HCT116 (cell line): ENCODE measurements around the gene C4orf50. TPM values are rescaled to one million over a fixed set of nuclear protein-coding genes. Genes with fewer than 3 reads are reported as not detected.

Source experiments
- ATAC-seq: fragments of 200-7000 bp; cut with Tn5 transposase; 2 replicates; pipeline ENCODE4 v1.9.1; 2020; ENCODE audit warnings: mild to moderate bottlenecking, moderate library complexity
- BruUV-seq: library from RNA; stranded (reverse); fragments of 400-500 nt; replicated peaks from 2 replicates; lab custom pipeline; 2021; lab: Mats Ljungman, UMichigan
- CTCF ChIA-PET: fragments of 300-600 bp; sonication (Branson Sonifier 250); formaldehyde crosslinking; loops from one replicate; lab custom pipeline; 2021; ENCODE audit warnings: antibody characterized with exemption; lab: Charles Lee
- POLR2A ChIA-PET: fragments of 300-600, 350-600 bp; sonication (Branson Sonifier 250); formaldehyde crosslinking; loops from one replicate; lab custom pipeline; 2021; ENCODE audit warnings: antibody characterized with exemption; lab: Charles Lee
- RAD21 ChIA-PET, 2 experiments: fragments of 300-600 bp; sonication (Branson Sonifier 250); formaldehyde crosslinking; loops; one replicate each; lab custom pipeline; 2023; ENCODE audit warnings: low total read pairs in 2 of 2; ENCODE audit not compliant: uncharacterized antibody in 2 of 2, unreplicated experiment in 2 of 2, low non-redundant PET in 1 of 2; lab: Charles Lee
- DNase-seq: peaks from one replicate; pipeline ENCODE4 v3.0.0-alpha.2; 2010; ENCODE audit warnings: low read depth, low spot score
- H2AFZ ChIP-seq: fragments of 200-600 bp; shearing (Covaris generic), sonication (generic); 2 replicates; pipeline ENCODE4 v1.6.1; 2017; ENCODE audit warnings: low read depth, mixed run types, mixed read lengths, antibody characterized with exemption, low read length; ENCODE audit not compliant: poor library complexity, severe bottlenecking
- H3K27ac ChIP-seq: 2 replicates; pipeline ENCODE4 v1.5.1; 2012; ENCODE audit warnings: low read depth, low read length
- H3K27me3 ChIP-seq: fragments of 200-600 bp; sonication (generic); 2 replicates; pipeline ENCODE4 v1.6.1; 2016; ENCODE audit warnings: mixed run types, low read length, mixed read lengths; ENCODE audit not compliant: insufficient read depth
- H3K36me3 ChIP-seq, 2 experiments: fragments of 200-500 bp in 1 of 2; fragments of 200-600 bp in 1 of 2; sonication (Bioruptor generic) in 1 of 2; sonication (generic) in 1 of 2; 2 replicates each; pipeline versions ENCODE4 v1.5.1 to v1.6.1; 2014 to 2016; ENCODE audit warnings: low read length in 2 of 2, inconsistent platforms in 1 of 2, mixed read lengths in 1 of 2, mixed run types in 1 of 2; ENCODE audit not compliant: insufficient read depth in 2 of 2, control insufficient read depth in 1 of 2
- H3K4me1 ChIP-seq, 2 experiments: fragments of 200-600 bp in 1 of 2; sonication (generic) in 1 of 2; 2 replicates each; pipeline versions ENCODE4 v1.5.1 to v1.6.1; 2012 to 2017; ENCODE audit warnings: low read length in 2 of 2, inconsistent platforms in 1 of 2, mild to moderate bottlenecking in 1 of 2, mixed read lengths in 1 of 2, mixed run types in 1 of 2, moderate library complexity in 1 of 2; ENCODE audit not compliant: insufficient read depth in 2 of 2, control insufficient read depth in 1 of 2
- H3K4me2 ChIP-seq: fragments of 200-600 bp; sonication (generic); 2 replicates; pipeline ENCODE4 v1.6.1; 2017; ENCODE audit warnings: mixed run types, low read length, mixed read lengths
- H3K4me3 ChIP-seq, 2 experiments: fragments of 200-600 bp in 1 of 2; sonication (generic) in 1 of 2; replicated peaks in 1 of 2; 2 replicates each; pipeline ENCODE4 v1.5.1; 2011 to 2016; ENCODE audit warnings: low read length in 2 of 2, control low read depth in 1 of 2, low read depth in 1 of 2, mild to moderate bottlenecking in 1 of 2, mixed read lengths in 1 of 2, mixed run types in 1 of 2
- H3K79me2 ChIP-seq: fragments of 200-600 bp; sonication (generic); 2 replicates; pipeline ENCODE4 v1.6.1; 2017; ENCODE audit warnings: mild to moderate bottlenecking, mixed run types, low read length, moderate library complexity, mixed read lengths; ENCODE audit not compliant: insufficient read depth
- H3K9ac ChIP-seq: fragments of 200-600 bp; sonication (generic); 2 replicates; pipeline ENCODE4 v1.6.1; 2016; ENCODE audit warnings: low read length, mixed read lengths
- H3K9me2 ChIP-seq: fragments of 200-600 bp; sonication (generic), shearing (Covaris generic); 2 replicates; pipeline ENCODE4 v1.6.1; 2017; ENCODE audit warnings: mixed run types, mild to moderate bottlenecking, moderate library complexity; ENCODE audit not compliant: insufficient read depth
- H3K9me3 ChIP-seq, 2 experiments: fragments of 200-500 bp in 1 of 2; fragments of 200-600 bp in 1 of 2; sonication (Bioruptor generic) in 1 of 2; sonication (generic) in 1 of 2; 2 replicates each; pipeline ENCODE4 v1.6.1; 2014 to 2017; ENCODE audit warnings: low read length in 2 of 2, mixed read lengths in 2 of 2, inconsistent platforms in 1 of 2, low read depth in 1 of 2, mild to moderate bottlenecking in 1 of 2, mixed run types in 1 of 2, moderate library complexity in 1 of 2; ENCODE audit not compliant: control insufficient read depth in 1 of 2, insufficient read depth in 1 of 2
- H4K20me1 ChIP-seq: fragments of 200-600 bp; sonication (generic), shearing (Covaris generic); 2 replicates; pipeline ENCODE4 v1.6.1; 2017; ENCODE audit warnings: mixed run types, mild to moderate bottlenecking, moderate library complexity; ENCODE audit not compliant: insufficient read depth
- CBX3 ChIP-seq: IDR thresholded peaks from 2 replicates; pipeline ENCODE4 v1.6.1; 2012; ENCODE audit warnings: low read depth
- CEBPB ChIP-seq: IDR thresholded peaks from 2 replicates; pipeline ENCODE4 v1.6.1; 2012; ENCODE audit warnings: low read depth
- EZH2 ChIP-seq: fragments of 200-600 bp; sonication (generic); IDR thresholded peaks from 2 replicates; pipeline ENCODE4 v1.6.1; 2017; ENCODE audit warnings: antibody characterized with exemption, mixed run types
- FOSL1 ChIP-seq: IDR thresholded peaks from 2 replicates; pipeline ENCODE4 v1.6.1; 2012; ENCODE audit warnings: low read depth
- JUND ChIP-seq: IDR thresholded peaks from 2 replicates; pipeline ENCODE4 v1.6.1; 2012
- MAX ChIP-seq: IDR thresholded peaks from 2 replicates; pipeline ENCODE4 v1.6.1; 2012
- POLR2A ChIP-seq: IDR thresholded peaks from 2 replicates; pipeline ENCODE4 v1.7.0; 2011; ENCODE audit warnings: borderline replicate concordance; ENCODE audit not compliant: insufficient read depth, insufficient read length; ENCODE audit errors: extremely low read depth
- POLR2AphosphoS5 ChIP-seq: IDR thresholded peaks from 2 replicates; pipeline ENCODE4 v1.6.1; 2011; ENCODE audit warnings: mild to moderate bottlenecking, low read depth, low read length, moderate library complexity
- SRF ChIP-seq: IDR thresholded peaks from 2 replicates; pipeline ENCODE4 v1.6.1; 2012; ENCODE audit warnings: low read depth
- TCF7L2 ChIP-seq: IDR thresholded peaks from 2 replicates; pipeline ENCODE4 v1.7.0; 2011; ENCODE audit warnings: borderline replicate concordance, inconsistent platforms; ENCODE audit not compliant: insufficient read depth, insufficient read length; ENCODE audit errors: extremely low read depth
- YY1 ChIP-seq: IDR thresholded peaks from 2 replicates; pipeline ENCODE4 v1.6.1; 2011; ENCODE audit warnings: low read length, low read depth, moderate library complexity, mild to moderate bottlenecking; ENCODE audit not compliant: insufficient replicate concordance; ENCODE audit errors: extremely low read depth
- ZFX ChIP-seq: fragments of 450-650 bp; IDR thresholded peaks from 2 replicates; pipeline ENCODE4 v1.6.1; 2017
- intact Hi-C: fragments of 100-400 bp; cut with micrococcal nuclease; formaldehyde crosslinking; loops from 2 replicates; pipeline ENCODE4 v1.10.0; 2022
- total RNA-seq: library from RNA; stranded (reverse); gene quantifications from one replicate; pipeline ENCODE4 v1.2.1, GENCODE V29; 2021; ENCODE audit not compliant: unreplicated experiment
- TF ChIP-seq, protein P1 (sequence below): IDR thresholded peaks from 2 replicates; pipeline ENCODE4 v1.6.1; 2012; ENCODE audit warnings: low read depth

C4orf50 gene
- total RNA-seq, 1 experiment from 2014 or later = not detected

DNA sequence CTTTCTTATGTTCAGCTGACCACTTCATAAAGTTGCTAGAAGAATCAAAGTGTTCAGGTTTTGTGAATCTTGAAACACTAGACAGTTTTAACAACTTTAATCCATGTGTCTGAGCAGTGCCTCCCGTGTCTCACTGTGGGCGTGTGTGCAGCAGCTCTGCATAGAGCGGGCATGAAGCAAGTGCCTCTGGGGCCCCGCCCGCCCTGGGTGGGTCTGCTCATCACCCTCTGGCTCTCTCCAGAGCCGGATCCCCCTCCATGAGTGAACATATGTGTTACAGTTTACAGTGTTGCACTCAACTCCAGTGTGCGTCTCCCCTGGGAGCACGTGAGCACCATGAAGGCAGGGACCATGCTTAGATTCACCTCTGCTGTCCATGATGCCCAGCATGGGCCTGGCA is 87.8 kb downstream of the C4orf50 start:
- no peaks in the 10 kb centered on the region for H3K36me3 ChIP-seq
- peaks cover 77% of the 10 kb centered on the region for H3K27me3 ChIP-seq
- no peak for DNase-seq
- intact Hi-C loops = no loop called here
- H4K20me1 ChIP-seq = no peaks in the 10 kb centered on the region
- no peak overlapping the region for H2AFZ ChIP-seq
- ChIA-PET CTCF (no interaction called here), POLR2A (no interaction called here), RAD21 (no interaction called here)
- no peak overlapping the region for H3K4me2 ChIP-seq
- no TSS peak for BruUV-seq
- no peak overlapping the region for H3K4me3 ChIP-seq
- H3K79me2 ChIP-seq = no peaks in the 10 kb centered on the region
- no peak overlapping the region for H3K9ac ChIP-seq
- H3K9me2 ChIP-seq = no peaks in the 10 kb centered on the region
- peaks cover 0 to 3% of the 10 kb centered on the region in 2 experiments; a peak in 1 of 4 replicates for H3K4me1 ChIP-seq
- TF ChIP-seq CEBPB (no peak), YY1 (no peak), FOSL1 (no peak), TCF7L2 (no peak), POLR2A (no peak), JUND (no peak), POLR2AphosphoS5 (no peak), SRF (no peak), MAX (no peak), CBX3 (no peak), EZH2 (no peak), ZFX (no peak)
- TF ChIP-seq, protein P1, sequence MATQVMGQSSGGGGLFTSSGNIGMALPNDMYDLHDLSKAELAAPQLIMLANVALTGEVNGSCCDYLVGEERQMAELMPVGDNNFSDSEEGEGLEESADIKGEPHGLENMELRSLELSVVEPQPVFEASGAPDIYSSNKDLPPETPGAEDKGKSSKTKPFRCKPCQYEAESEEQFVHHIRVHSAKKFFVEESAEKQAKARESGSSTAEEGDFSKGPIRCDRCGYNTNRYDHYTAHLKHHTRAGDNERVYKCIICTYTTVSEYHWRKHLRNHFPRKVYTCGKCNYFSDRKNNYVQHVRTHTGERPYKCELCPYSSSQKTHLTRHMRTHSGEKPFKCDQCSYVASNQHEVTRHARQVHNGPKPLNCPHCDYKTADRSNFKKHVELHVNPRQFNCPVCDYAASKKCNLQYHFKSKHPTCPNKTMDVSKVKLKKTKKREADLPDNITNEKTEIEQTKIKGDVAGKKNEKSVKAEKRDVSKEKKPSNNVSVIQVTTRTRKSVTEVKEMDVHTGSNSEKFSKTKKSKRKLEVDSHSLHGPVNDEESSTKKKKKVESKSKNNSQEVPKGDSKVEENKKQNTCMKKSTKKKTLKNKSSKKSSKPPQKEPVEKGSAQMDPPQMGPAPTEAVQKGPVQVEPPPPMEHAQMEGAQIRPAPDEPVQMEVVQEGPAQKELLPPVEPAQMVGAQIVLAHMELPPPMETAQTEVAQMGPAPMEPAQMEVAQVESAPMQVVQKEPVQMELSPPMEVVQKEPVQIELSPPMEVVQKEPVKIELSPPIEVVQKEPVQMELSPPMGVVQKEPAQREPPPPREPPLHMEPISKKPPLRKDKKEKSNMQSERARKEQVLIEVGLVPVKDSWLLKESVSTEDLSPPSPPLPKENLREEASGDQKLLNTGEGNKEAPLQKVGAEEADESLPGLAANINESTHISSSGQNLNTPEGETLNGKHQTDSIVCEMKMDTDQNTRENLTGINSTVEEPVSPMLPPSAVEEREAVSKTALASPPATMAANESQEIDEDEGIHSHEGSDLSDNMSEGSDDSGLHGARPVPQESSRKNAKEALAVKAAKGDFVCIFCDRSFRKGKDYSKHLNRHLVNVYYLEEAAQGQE = no peak
- no peak for ATAC-seq
- no peaks in the 10 kb centered on the region for H3K9me3 ChIP-seq
- no peak overlapping the region for H3K27ac ChIP-seq
